Left ventricle myocardium inferior (tissue), 1 donor: ENCODE data around the gene PARL. TPM values are rescaled to one million over a fixed set of nuclear protein-coding genes. Genes with fewer than 3 reads are reported as not detected.
A peak's percentile ranks its signal among the peaks of the same experiment; 100 is the strongest.
"Not testable (repeated sequence)": the region's sequence is repeated elsewhere in the genome, so short reads cannot be mapped to it uniquely, and the experiment has no call there.

Experiments used
- DNase-seq: peaks from one replicate; pipeline ENCODE4 v3.0.0-alpha.2; 2020
- H3K27ac ChIP-seq: fragments of 200-600 bp; replicated peaks from 2 replicates; pipeline ENCODE4 v1.8.0; 2021
- H3K27me3 ChIP-seq: fragments of 200-600 bp; 2 replicates; pipeline ENCODE4 v1.8.0; 2021; ENCODE audit warnings: low read depth
- H3K36me3 ChIP-seq: fragments of 200-600 bp; 2 replicates; pipeline ENCODE4 v1.8.0; 2021
- H3K4me1 ChIP-seq: fragments of 200-600 bp; 2 replicates; pipeline ENCODE4 v1.8.0; 2021
- H3K4me3 ChIP-seq: fragments of 200-600 bp; 2 replicates; pipeline ENCODE4 v1.8.0; 2021; ENCODE audit warnings: mild to moderate bottlenecking, moderate library complexity
- H3K9me3 ChIP-seq: fragments of 200-600 bp; replicated peaks from 2 replicates; pipeline ENCODE4 v1.8.0; 2021
- intact Hi-C: fragments of 100-400 bp; cut with micrococcal nuclease; formaldehyde crosslinking; loops from one replicate; pipeline ENCODE4 v1.11.0; 2022
- total RNA-seq: library from RNA; stranded (reverse); fragmentation: NEBNext Ultra II Directional; extraction: Animal tissue kit (Norgen Biotek cat#: 25700); gene quantifications from one replicate; pipeline ENCODE4 v1.2.1, GENCODE V29; 2021
- TF ChIP-seq, protein P1 (sequence below): fragments of 200-600 bp; IDR thresholded peaks from 2 replicates; pipeline ENCODE4 v1.8.0; 2021; ENCODE audit warnings: antibody characterized with exemption, mild to moderate bottlenecking, borderline replicate concordance
- donor health status: DM: no; HTN: yes; CAD: no; lungs with severe emphysema.

PARL gene
- total RNA-seq, 1 donor from 2014 or later, result 52.8 TPM

DNA sequence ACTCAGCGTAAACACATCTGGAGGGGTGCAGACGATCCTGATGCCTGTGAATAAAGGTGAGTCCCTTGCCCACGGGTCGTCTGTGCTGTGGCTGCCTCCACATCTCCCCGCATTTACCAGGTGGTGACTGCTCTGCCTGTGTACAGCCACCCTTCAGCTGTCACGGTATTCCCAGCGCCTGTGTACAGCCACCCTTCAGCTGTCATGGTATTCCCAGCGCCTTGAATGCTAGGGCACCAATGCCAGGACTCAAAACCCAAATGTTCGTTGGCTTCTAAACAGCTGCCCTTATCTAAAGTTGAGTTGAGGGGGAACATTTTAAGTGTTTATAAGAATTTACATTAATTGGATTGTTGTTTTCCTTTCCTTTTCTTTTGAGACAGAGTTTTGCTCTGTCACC lies 86.7 kb downstream of the PARL start:
- no peaks in the 10 kb centered on the region for H3K27me3 ChIP-seq
- peaks cover 25% of the 10 kb centered on the region for H3K4me1 ChIP-seq
- TF ChIP-seq, protein P1, sequence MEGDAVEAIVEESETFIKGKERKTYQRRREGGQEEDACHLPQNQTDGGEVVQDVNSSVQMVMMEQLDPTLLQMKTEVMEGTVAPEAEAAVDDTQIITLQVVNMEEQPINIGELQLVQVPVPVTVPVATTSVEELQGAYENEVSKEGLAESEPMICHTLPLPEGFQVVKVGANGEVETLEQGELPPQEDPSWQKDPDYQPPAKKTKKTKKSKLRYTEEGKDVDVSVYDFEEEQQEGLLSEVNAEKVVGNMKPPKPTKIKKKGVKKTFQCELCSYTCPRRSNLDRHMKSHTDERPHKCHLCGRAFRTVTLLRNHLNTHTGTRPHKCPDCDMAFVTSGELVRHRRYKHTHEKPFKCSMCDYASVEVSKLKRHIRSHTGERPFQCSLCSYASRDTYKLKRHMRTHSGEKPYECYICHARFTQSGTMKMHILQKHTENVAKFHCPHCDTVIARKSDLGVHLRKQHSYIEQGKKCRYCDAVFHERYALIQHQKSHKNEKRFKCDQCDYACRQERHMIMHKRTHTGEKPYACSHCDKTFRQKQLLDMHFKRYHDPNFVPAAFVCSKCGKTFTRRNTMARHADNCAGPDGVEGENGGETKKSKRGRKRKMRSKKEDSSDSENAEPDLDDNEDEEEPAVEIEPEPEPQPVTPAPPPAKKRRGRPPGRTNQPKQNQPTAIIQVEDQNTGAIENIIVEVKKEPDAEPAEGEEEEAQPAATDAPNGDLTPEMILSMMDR, result no peak
- H3K4me3 ChIP-seq, result no peak overlapping the region
- no peaks in the 10 kb centered on the region for H3K9me3 ChIP-seq
- no peak for DNase-seq
- intact Hi-C loops, result no loop called here
- no peak overlapping the region for H3K27ac ChIP-seq
- H3K36me3 ChIP-seq, result peaks cover 67% of the 10 kb centered on the region

DNA sequence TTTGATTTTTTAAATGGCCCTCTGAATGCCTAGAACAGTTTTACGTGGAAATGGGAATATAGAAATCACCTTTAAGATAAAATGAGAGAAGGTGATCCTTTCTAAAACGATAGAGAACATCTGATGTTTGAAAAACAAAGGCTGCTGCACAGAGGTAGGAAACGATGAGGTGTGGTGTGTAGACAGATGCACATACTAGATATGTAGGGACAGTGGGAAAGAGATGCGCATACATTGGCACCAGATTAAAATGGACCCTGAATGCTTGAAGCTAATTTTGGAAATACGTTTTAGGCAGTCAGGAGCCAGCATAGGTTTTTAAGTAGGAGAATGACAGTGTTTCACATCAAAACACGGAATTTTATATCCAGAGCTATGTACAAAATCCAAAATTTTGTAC lies 88.3 kb downstream of the PARL start:
- TF ChIP-seq, protein P1, result no peak
- Histone ChIP-seq H3K4me3 (no peak overlapping the region), H3K27me3 (no peaks in the 10 kb centered on the region), H3K9me3 (no peaks in the 10 kb centered on the region), H3K36me3 (peaks cover 67% of the 10 kb centered on the region), H3K4me1 (peaks cover 22% of the 10 kb centered on the region), H3K27ac (no peak overlapping the region)
- DNase-seq, result no peak
- intact Hi-C loops, result no loop called here

DNA sequence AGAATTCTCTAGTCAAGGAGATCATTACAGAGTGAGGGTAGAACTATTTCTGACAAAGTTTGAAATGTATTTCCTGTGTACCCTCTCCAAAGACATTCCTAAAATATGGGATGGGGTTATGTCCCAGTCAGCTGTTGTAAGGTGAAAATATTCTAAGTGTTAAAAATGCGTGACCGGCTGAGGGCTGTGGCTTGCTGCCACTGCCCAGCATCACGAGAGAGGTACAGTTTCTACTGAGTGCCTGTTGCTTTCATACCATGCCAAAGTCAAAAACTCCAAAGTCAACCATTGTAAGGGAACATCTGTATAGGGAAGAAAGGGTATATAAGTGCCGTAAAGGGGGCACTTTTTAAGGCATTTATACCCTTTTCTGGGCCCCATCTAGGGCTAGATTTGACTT lies 90.2 kb downstream of the PARL start:
- peaks cover 10% of the 10 kb centered on the region for H3K4me1 ChIP-seq
- intact Hi-C loops, result no loop called here
- H3K27me3 ChIP-seq, result no peaks in the 10 kb centered on the region
- DNase-seq, result no peak
- H3K36me3 ChIP-seq, result peaks cover 65% of the 10 kb centered on the region
- peak overlapping the region; percentile 65 for H3K27ac ChIP-seq
- no peaks in the 10 kb centered on the region for H3K9me3 ChIP-seq
- no peak overlapping the region for H3K4me3 ChIP-seq
- TF ChIP-seq, protein P1, result no peak

DNA sequence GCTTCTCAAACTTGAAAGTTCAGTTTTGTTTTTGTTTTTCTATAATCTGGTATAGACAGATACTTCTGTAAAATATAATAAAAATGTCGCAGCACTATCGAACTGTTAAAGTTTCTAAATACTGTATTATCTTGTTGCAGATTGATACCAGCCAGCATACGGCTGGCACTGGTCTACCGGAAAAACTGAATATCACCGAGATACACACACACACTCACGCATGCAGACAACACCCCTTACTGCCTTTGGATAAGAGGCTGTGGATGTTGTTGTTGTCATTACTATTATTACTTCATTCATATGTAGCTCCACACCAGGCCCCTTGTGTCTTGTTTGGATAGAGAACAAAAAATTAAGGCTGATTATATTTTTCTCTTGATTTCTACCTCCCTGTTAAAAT lies 91.7 kb downstream of the PARL start:
- Histone ChIP-seq H3K4me1 (peaks cover 10% of the 10 kb centered on the region), H3K4me3 (no peak overlapping the region), H3K27ac (no peak overlapping the region), H3K27me3 (no peaks in the 10 kb centered on the region), H3K36me3 (peaks cover 55% of the 10 kb centered on the region), H3K9me3 (no peaks in the 10 kb centered on the region)
- TF ChIP-seq, protein P1, result no peak
- no peak for DNase-seq
- intact Hi-C loops, result no loop called here

DNA sequence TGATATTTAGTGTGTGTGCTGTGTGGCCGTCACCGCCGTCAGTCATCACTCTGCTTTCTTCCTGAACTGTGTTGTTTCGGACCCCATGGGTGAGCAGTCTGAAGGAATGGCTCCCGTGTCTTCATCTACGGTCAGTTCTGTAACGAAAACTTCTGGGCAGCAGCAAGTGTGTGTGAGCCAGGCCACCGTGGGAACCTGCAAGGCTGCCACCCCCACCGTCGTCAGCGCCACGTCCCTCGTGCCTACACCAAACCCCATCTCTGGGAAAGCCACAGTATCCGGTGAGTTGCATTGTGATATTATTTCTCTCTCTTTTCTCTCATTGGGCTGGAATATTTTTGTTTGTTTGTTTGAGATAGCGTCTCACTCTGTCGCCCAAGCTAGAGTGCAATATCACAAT lies 94.0 kb downstream of the PARL start:
- DNase-seq, result no peak
- peaks cover 70% of the 10 kb centered on the region for H3K36me3 ChIP-seq
- no peaks in the 10 kb centered on the region for H3K9me3 ChIP-seq
- H3K27ac ChIP-seq, result no peak overlapping the region
- H3K27me3 ChIP-seq, result no peaks in the 10 kb centered on the region
- H3K4me3 ChIP-seq, result no peak overlapping the region
- TF ChIP-seq, protein P1, result no peak
- intact Hi-C loops, result no loop called here
- peaks cover 8% of the 10 kb centered on the region for H3K4me1 ChIP-seq

DNA sequence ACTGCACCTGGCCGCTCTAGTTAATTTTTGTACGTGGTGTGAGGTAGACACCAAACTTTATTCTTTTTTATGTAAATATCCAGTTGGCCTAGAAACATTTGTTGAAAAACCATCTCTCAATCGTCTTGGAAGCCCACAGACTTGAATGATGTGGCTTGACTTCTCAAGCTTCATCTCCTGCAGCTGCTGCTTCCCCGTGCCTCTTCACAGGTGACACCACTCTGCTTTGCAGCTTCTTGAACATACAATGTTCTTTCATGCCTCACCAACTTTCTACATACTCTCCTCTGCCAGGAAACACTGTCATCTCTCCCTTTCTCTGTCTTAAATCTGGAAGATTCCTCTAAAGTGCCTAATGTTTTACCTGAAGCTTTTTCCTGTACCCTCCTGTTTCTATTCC lies 94.9 kb downstream of the PARL start:
- intact Hi-C loops, result no loop called here
- peaks cover 74% of the 10 kb centered on the region for H3K36me3 ChIP-seq
- H3K4me3 ChIP-seq, result no peak overlapping the region
- no peaks in the 10 kb centered on the region for H3K27me3 ChIP-seq
- TF ChIP-seq, protein P1, result no peak
- DNase-seq, result no peak
- H3K27ac ChIP-seq, result no peak overlapping the region
- peaks cover 4% of the 10 kb centered on the region for H3K4me1 ChIP-seq
- no peaks in the 10 kb centered on the region for H3K9me3 ChIP-seq

DNA sequence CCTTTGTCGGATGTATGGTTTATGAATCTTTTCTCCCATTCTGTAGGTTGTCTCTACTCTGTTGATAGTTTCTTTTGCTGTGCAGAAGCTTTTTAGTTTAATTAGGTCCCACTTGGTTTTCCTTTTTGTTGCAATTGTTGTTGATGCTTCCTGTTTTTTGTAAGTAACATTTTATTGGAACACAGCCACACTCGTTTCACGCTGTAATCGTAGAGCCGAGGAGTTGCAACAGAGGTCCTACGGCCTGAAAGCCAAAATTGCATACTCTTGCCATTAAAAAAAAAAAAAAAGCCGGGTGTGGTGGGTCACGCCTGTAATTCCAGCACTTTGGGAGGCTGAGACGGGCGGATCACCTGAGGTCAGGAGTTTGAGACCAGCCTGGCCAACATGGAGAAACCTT lies 100.2 kb downstream of the PARL start:
- intact Hi-C loops, DNase-seq, H3K4me3 ChIP-seq, H3K27ac ChIP-seq, H3K27me3 ChIP-seq, H3K9me3 ChIP-seq: not testable (repeated sequence)
- Histone ChIP-seq H3K36me3 (peaks cover 53% of the 10 kb centered on the region), H3K4me1 (peaks cover 12% of the 10 kb centered on the region)
